Esophagus squamous epithelium (tissue), 4 donors: ENCODE results near the gene CDCP1.

ENCODE experiments used
- POLR2A ChIP-seq, 4 donors: fragments of 450-650 bp; IDR thresholded peaks; one replicate each; pipeline ENCODE4 v1.6.1; 2017; ENCODE audit warnings: antibody characterized with exemption in 4 of 4, mild to moderate bottlenecking in 4 of 4, moderate library complexity in 3 of 4
- TF ChIP-seq, protein P1 (sequence below), 6 experiments: fragments of 450-650 bp in 4 of 6; fragments of 200-600 bp in 2 of 6; sonication (generic) in 2 of 6; IDR thresholded peaks; one replicate each; pipeline ENCODE4 v1.5.1; 2016 to 2019; ENCODE audit warnings: antibody characterized with exemption in 6 of 6, mild to moderate bottlenecking in 4 of 6, moderate library complexity in 4 of 6

DNA sequence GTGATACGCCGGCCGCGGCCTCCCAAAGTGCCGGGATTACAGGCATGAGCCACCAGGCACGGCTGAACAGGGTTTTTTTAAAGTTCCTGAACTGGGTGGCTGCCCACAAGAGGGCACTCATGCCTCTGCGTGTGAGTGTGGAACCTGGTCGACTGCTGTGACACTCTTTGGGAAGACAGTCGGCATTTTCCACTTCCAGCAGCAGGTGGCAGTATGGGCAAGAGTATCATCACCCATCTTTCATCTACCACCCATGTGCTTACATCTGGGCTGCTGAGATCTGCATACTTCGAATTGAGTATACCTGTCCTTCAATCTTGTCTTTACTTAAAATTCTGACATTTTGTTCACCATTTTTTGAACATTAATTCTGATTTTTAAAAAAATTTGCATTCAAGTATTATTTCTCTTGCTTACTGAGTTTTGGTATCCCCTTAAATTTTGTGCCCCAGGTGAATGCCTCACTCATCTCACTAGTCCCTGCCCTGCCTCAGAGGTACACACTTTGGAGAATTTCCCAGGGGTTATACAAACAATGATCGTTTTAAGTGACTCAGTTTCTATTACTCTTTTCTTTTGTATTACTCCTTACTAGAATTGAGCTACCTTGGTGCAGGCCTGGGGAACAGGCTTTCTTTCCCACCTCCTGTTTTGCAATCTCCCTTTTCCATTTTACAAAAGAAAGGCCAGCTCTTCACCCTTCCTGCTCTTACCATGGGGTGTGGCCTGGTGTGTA, 108.3 kb downstream of the CDCP1 start:
- TF ChIP-seq, protein P1, sequence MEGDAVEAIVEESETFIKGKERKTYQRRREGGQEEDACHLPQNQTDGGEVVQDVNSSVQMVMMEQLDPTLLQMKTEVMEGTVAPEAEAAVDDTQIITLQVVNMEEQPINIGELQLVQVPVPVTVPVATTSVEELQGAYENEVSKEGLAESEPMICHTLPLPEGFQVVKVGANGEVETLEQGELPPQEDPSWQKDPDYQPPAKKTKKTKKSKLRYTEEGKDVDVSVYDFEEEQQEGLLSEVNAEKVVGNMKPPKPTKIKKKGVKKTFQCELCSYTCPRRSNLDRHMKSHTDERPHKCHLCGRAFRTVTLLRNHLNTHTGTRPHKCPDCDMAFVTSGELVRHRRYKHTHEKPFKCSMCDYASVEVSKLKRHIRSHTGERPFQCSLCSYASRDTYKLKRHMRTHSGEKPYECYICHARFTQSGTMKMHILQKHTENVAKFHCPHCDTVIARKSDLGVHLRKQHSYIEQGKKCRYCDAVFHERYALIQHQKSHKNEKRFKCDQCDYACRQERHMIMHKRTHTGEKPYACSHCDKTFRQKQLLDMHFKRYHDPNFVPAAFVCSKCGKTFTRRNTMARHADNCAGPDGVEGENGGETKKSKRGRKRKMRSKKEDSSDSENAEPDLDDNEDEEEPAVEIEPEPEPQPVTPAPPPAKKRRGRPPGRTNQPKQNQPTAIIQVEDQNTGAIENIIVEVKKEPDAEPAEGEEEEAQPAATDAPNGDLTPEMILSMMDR (IDR thresholded peaks at IDR 0.05): peak; percentile 87 to 99 (median 98)
- no peak for TF ChIP-seq POLR2A (IDR thresholded peaks at IDR 0.05)
